HG02885 (cell line): ENCODE data around the gene SLC25A18.

Experiments used
- ATAC-seq: cut with Tn5 transposase; IDR thresholded peaks from one replicate; pipeline ENCODE4 v1.9.1; 2021; ENCODE audit warnings: mild to moderate bottlenecking; ENCODE audit not compliant: unreplicated experiment, poor library complexity

SLC25A18 gene

GRCh38 chr22:17566776-17567175 lies 3.5 kb downstream of the SLC25A18 start:
- ATAC-seq = no peak

GRCh38 chr22:17569971-17570511 lies 6.7 kb downstream of the SLC25A18 start:
- ATAC-seq = no peak

GRCh38 chr22:17570851-17571631 lies 7.7 kb downstream of the SLC25A18 start:
- ATAC-seq = no peak

DNA sequence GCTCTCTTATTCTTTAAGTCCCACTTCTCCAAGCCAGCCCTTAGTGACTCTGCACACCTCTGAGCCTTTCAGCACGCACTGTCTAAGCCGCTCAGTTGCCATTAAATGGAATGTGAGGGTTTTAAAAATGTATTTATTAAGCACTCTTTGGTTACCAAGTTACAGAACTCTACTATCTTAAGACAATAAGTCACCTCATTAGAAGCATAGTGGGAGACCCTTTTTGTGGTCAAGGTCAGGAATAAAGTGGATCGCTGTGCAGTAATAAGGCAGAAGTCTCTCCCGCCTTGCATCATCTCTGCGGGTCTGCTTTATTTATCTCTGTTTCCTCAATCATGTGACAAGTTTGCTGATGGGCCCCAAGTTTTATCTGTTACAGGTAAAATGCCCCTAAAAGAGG lies 11.9 kb downstream of the SLC25A18 start:
- ATAC-seq = no peak

DNA sequence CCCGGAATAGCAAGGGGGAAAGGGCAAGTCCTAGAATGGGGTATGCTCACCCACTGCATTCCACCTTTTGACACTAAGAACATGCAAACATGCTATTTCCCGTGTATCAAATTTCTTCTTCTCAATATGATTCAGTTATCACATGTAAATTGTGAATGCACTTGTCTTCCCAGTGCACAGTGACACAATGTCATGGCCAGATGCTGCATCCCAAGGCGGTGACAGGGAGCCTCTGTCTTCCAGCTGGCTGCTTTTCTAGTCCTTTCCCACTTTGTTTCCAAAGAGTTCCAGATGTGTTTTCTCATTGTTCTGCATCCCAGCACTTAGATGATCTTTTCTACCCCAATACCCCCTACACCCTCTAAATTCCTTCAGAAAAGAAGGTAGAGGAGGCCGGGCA lies 12.4 kb downstream of the SLC25A18 start:
- no peak for ATAC-seq

DNA sequence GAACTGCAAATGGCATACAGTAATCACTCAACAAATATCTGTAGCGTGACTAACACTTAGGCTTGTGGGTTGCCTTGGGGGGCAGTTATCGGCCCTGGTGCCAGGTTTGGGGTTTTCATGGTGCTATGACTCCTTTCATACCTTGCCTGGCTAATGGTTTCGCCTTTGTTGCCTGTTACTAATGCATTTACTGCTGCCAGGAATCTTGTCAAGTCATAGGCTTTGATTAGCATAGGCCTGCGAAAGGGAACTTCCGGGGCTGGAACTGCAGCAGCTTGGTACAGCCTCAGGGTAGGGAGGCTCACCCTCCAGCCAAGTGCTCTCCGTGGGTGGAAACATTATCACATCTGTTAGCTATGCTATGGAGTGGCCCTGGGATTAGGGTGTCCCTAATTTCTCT lies 13.2 kb downstream of the SLC25A18 start:
- no peak for ATAC-seq

- ATAC-seq = no peak
Measured at GRCh38 chr22:17578136-17578754, 14.9 kb downstream of the SLC25A18 start.

DNA sequence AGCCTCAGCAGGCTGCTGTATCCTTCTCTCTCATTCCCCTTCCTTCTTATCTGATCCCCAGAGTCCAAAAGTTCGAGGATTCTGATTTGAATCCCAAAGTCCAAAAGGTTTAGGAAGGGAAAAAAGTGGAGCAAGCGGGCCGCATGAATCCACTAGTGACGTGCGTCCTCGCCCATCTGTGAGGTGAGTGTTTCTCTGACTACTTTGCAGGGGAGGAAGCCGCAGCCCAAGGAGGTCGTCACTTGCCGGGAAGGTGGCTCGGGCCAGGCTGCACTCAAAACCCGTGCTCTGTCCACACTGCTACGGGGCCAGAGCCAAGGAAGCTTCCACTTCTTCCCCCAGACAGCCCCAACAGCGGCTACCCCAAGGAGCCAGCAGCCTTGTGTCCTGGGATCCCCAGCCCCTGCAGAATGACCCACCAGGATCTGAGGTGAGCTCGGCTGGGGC lies 16.3 kb downstream of the SLC25A18 start:
- no peak for ATAC-seq

GRCh38 chr22:17580441-17581031 lies 17.2 kb downstream of the SLC25A18 start:
- no peak for ATAC-seq

DNA sequence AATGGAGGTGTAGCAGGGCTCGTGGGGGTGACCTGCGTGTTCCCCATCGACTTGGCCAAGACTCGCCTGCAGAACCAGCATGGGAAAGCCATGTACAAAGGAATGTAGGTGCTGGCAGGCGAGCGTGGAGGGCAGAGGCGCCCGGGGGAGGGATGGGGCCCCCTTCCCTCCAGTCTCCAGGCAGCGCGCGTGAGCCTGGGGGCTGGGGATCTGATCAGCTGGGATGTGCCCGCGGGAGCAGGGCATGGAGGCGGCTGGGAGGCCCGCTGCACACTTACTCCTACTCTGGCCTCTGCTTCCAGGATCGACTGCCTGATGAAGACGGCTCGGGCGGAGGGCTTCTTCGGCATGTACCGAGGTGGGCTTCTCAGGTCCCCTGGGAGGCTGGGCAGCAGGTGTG lies 17.8 kb downstream of the SLC25A18 start:
- ATAC-seq = no peak

- ATAC-seq = no peak
Measured at GRCh38 chr22:17581631-17582030, 18.3 kb downstream of the SLC25A18 start.

DNA sequence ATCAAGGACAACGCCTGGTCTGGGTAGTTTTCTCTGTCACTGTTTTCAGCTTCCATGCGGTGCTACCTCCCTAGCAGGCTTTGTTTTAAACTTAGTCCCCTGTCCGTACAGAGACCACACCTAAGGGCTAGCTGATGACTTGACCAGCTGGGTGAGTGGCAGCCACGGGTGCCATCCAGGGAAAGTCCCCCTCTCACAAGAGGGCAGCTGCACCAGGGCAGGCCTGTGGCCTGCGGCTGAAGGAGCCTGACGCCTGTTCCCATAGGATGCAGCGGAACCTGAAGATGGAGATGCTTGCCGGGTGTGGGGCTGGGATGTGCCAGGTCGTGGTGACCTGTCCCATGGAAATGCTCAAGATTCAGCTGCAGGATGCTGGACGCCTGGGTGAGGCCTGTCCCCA lies 19.9 kb downstream of the SLC25A18 start:
- ATAC-seq = no peak

- ATAC-seq = no peak
Measured at GRCh38 chr22:17586831-17587440, 23.6 kb downstream of the SLC25A18 start.

DNA sequence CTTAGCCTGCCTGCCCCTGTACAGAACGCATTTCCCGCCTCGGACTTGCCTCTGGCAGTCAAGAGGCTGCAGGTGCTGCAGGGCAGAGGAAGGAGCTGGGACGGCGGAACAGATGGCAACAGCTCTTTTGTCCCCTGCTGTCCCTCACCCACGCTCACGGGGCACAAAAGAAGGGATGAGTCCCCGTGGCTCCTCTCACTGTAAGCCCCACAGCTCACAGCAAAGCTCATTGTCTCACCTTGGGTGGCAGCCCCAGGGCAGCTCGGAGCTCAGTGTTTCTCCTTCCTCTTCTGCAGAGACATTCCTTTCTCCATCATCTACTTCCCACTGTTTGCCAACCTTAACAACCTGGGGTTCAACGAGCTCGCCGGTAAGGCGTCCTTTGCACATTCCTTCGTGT lies 24.3 kb downstream of the SLC25A18 start:
- ATAC-seq = no peak

DNA sequence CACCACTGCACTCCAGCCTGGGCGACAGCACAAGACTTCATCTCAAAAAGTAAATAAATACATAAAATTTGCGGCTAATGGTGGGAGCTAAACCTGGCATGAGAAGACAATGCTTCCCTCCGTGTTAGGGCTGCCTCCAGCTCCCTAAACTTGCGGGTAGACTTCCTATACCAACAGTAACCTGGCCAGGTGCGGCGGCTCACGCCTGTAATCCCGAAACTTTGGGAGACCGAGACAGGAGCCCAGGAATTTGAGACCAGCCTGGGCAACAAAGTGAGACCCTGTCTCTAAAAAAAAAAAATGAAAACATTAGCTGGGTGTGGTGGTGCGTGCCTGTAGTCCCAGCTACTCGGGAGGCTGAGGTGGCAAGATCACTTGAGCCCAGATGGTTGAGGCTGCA lies 25.3 kb downstream of the SLC25A18 start:
- no peak for ATAC-seq

GRCh38 chr22:17589810-17590375 lies 26.6 kb downstream of the SLC25A18 start:
- no peak for ATAC-seq

- ATAC-seq = no peak
Measured at GRCh38 chr22:17590586-17590985, 27.3 kb downstream of the SLC25A18 start.

DNA sequence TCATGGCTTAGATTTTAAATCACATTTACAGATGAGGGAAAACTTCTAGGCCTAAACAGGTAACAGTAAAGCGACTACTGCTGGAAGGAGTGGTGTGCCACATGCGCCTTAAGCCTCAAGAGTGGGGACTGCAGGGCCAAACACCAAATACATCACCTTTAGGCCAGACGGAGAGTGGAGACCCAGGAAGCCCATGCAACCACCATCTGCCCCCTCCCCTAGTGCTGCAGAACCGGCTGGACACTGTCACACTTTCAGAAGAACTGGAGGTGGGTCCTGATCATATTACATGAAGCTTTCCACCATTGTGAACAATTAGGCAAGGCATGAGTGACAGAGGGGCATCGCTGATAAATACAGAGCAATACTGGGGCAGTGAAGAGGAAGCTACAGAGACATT lies 28.9 kb downstream of the SLC25A18 start:
- no peak for ATAC-seq

- ATAC-seq = no peak
Measured at GRCh38 chr22:17596226-17596625, 32.9 kb downstream of the SLC25A18 start.

DNA sequence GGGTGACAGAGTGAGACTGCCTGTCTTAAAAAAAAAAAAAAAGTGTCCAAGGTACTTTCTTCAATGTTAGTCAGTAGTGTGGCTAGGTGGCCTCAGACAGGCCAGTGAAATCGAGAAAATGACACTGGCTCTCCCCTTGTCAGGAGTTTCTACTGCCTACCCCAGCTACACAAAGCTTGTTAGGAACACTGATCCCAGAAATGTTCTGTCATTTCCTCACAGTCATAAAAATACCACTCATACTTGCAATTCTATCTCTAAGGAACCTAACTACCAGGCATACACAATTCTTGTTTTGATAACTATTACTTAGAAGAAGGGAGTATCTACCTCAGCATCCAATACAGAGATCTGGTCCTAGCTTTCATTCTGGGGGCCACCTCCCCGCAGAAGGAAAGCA lies 33.9 kb downstream of the SLC25A18 start:
- no peak for ATAC-seq

DNA sequence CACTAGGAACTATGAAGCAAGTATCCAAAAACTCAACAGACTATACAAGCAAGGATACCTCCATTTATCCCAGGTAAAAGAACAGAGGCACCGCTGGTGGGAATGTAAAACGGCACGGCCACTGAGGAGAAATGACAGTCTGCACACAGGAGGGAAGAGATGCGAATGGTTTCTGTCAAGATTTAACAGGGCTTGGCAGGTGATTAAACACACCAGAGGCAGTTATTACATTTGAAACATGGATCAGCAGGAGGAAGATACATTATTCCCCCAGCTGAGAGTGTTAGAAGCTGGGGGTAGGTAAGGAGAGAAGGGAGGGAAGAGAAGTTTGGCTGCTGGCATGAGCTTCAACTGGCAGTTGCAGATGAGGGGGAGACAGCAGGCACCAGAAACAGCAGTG lies 35.0 kb downstream of the SLC25A18 start:
- no peak for ATAC-seq
